RWPE2 (cell line): ENCODE results near the gene HNRNPF.

ENCODE experiments used
- ATAC-seq: fragments of 200-7000 bp; cut with Tn5 transposase; 3 replicates; pipeline ENCODE4 v1.9.1; 2021; ENCODE audit warnings: low read depth
- DNase-seq: peaks from one replicate; pipeline ENCODE4 v3.0.0-alpha.2; 2020; ENCODE audit warnings: low spot score
- H3K27ac ChIP-seq: fragments of 450-650 bp; 2 replicates; pipeline ENCODE4 v1.5.1; 2017; ENCODE audit warnings: mild to moderate bottlenecking; ENCODE audit not compliant: poor library complexity, severe bottlenecking
- H3K27me3 ChIP-seq: fragments of 250-450 bp; sonication (Bioruptor Pico); 2 replicates; pipeline ENCODE4 v1.5.1; 2021; ENCODE audit warnings: mild to moderate bottlenecking, moderate library complexity; ENCODE audit not compliant: insufficient read depth, poor library complexity, severe bottlenecking
- H3K36me3 ChIP-seq: fragments of 250-450 bp; sonication (Bioruptor Pico); 2 replicates; pipeline ENCODE4 v1.5.1; 2020; ENCODE audit warnings: low read depth, mild to moderate bottlenecking, moderate library complexity
- H3K4me1 ChIP-seq: fragments of 250-450 bp; sonication (Bioruptor Pico); 2 replicates; pipeline ENCODE4 v1.5.1; 2021; ENCODE audit warnings: mild to moderate bottlenecking, moderate library complexity; ENCODE audit not compliant: insufficient read depth, poor library complexity, severe bottlenecking
- H3K4me3 ChIP-seq: fragments of 250-450 bp; sonication (Bioruptor Pico); 2 replicates; pipeline ENCODE4 v1.5.1; 2021; ENCODE audit warnings: mild to moderate bottlenecking, moderate library complexity; ENCODE audit not compliant: severe bottlenecking
- H3K9me3 ChIP-seq: fragments of 250-450 bp; sonication (Bioruptor Pico); 2 replicates; pipeline ENCODE4 v1.5.1; 2021; ENCODE audit warnings: mild to moderate bottlenecking, moderate library complexity; ENCODE audit not compliant: severe bottlenecking
- CTCF ChIP-seq: fragments of 450-650 bp; IDR thresholded peaks from one replicate; pipeline ENCODE4 v1.5.1; 2017; ENCODE audit warnings: mild to moderate bottlenecking, moderate library complexity; ENCODE audit not compliant: poor library complexity, severe bottlenecking

The HNRNPF gene

GRCh38 chr10:43343126-43343525 lies 65.9 kb downstream of the HNRNPF start:
- Histone ChIP-seq H3K4me1 (peaks cover 7% of the 10 kb centered on the region), H3K27ac (no peak overlapping the region), H3K36me3 (no peaks in the 10 kb centered on the region), H3K9me3 (no peaks in the 10 kb centered on the region), H3K4me3 (no peak overlapping the region), H3K27me3 (no peaks in the 10 kb centered on the region)
- no peak for DNase-seq
- ATAC-seq: no peak
- no peak for TF ChIP-seq CTCF

- Histone ChIP-seq H3K4me1 (peaks cover 7% of the 10 kb centered on the region), H3K9me3 (no peaks in the 10 kb centered on the region), H3K4me3 (no peak overlapping the region), H3K27me3 (no peaks in the 10 kb centered on the region), H3K36me3 (no peaks in the 10 kb centered on the region), H3K27ac (no peak overlapping the region)
- no peak for TF ChIP-seq CTCF
- no peak for ATAC-seq
- DNase-seq: no peak
Measured at GRCh38 chr10:43342279-43343125, 66.5 kb downstream of the HNRNPF start.

GRCh38 chr10:43341450-43341849 lies 67.5 kb downstream of the HNRNPF start:
- no peaks in the 10 kb centered on the region for H3K36me3 ChIP-seq
- H3K4me3 ChIP-seq: no peak overlapping the region
- TF ChIP-seq CTCF: no peak
- H3K4me1 ChIP-seq: peaks cover 7% of the 10 kb centered on the region
- no peak overlapping the region for H3K27ac ChIP-seq
- no peaks in the 10 kb centered on the region for H3K27me3 ChIP-seq
- no peak for DNase-seq
- no peak for ATAC-seq
- no peaks in the 10 kb centered on the region for H3K9me3 ChIP-seq

GRCh38 chr10:43340619-43341018 lies 68.4 kb downstream of the HNRNPF start:
- Histone ChIP-seq H3K4me3 (no peak overlapping the region), H3K27ac (no peak overlapping the region), H3K4me1 (peaks cover 7% of the 10 kb centered on the region), H3K27me3 (no peaks in the 10 kb centered on the region), H3K9me3 (no peaks in the 10 kb centered on the region), H3K36me3 (no peaks in the 10 kb centered on the region)
- TF ChIP-seq CTCF: no peak
- peak; percentile 98 for ATAC-seq
- no peak for DNase-seq

GRCh38 chr10:43340101-43340500 lies 68.9 kb downstream of the HNRNPF start:
- no peaks in the 10 kb centered on the region for H3K9me3 ChIP-seq
- TF ChIP-seq CTCF: no peak
- H3K36me3 ChIP-seq: no peaks in the 10 kb centered on the region
- DNase-seq (no peak), ATAC-seq (no peak)
- peaks cover 7% of the 10 kb centered on the region for H3K4me1 ChIP-seq
- H3K27ac ChIP-seq: no peak overlapping the region
- no peak overlapping the region for H3K4me3 ChIP-seq
- H3K27me3 ChIP-seq: no peaks in the 10 kb centered on the region
